ENCODE data around the gene PTPRT. TPM values are rescaled to one million over a fixed set of nuclear protein-coding genes. Genes with fewer than 3 reads are reported as not detected.

Gene PTPRT
- total and polyA plus RNA-seq, 4 donors, result 0.14 to 2.8 (median 0.40) TPM

DNA sequence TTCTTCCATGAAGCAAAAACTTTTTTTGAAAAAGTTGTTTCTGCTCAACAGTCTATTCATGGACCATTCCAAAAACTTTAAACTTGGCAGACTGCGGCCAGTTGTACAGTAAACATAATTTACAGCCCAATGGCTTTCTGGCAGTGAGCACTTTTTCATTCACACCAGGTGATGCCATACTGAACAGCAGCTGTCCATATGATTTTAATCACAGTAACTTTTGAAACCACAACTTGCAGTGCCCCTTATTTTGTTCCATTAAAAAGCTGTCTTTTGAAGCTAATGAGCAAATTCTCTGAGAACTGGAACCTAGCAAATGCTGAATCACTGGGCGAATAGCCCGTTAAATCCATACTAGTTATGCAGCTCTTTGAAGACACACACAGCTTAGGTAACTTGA is 576.6 kb downstream of the PTPRT start:
- no peak overlapping the region for H3K27ac ChIP-seq (ENCODE audit: low read depth in 1 of 2, low read length in 2 of 2)
- no peaks in the 10 kb centered on the region for H3K36me3 ChIP-seq (ENCODE audit: control insufficient read depth in 4 of 4, insufficient read depth in 3 of 4, low read depth in 1 of 4, low read length in 3 of 4)
- peaks cover 0 to 2% (median under 1%) of the 10 kb centered on the region in 4 donors for H3K9me3 ChIP-seq (ENCODE audit: control insufficient read depth in 4 of 4, low read length in 3 of 4)
- H3K9ac ChIP-seq (ENCODE audit: low read depth in 1 of 2, low read length in 2 of 2), result no peak overlapping the region
- H3K27me3 ChIP-seq (ENCODE audit: control insufficient read depth in 4 of 4, insufficient read depth in 4 of 4, low read length in 3 of 4), result no peaks in the 10 kb centered on the region
- TF ChIP-seq JUND (IDR thresholded peaks at IDR 0.05) (no peak), HNF4A (conservative IDR thresholded peaks at IDR 0.05) (no peak)
- TF ChIP-seq, protein P1, sequence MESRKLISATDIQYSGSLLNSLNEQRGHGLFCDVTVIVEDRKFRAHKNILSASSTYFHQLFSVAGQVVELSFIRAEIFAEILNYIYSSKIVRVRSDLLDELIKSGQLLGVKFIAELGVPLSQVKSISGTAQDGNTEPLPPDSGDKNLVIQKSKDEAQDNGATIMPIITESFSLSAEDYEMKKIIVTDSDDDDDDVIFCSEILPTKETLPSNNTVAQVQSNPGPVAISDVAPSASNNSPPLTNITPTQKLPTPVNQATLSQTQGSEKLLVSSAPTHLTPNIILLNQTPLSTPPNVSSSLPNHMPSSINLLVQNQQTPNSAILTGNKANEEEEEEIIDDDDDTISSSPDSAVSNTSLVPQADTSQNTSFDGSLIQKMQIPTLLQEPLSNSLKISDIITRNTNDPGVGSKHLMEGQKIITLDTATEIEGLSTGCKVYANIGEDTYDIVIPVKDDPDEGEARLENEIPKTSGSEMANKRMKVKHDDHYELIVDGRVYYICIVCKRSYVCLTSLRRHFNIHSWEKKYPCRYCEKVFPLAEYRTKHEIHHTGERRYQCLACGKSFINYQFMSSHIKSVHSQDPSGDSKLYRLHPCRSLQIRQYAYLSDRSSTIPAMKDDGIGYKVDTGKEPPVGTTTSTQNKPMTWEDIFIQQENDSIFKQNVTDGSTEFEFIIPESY (IDR thresholded peaks at IDR 0.05), result no peak
- TF ChIP-seq, protein P2, sequence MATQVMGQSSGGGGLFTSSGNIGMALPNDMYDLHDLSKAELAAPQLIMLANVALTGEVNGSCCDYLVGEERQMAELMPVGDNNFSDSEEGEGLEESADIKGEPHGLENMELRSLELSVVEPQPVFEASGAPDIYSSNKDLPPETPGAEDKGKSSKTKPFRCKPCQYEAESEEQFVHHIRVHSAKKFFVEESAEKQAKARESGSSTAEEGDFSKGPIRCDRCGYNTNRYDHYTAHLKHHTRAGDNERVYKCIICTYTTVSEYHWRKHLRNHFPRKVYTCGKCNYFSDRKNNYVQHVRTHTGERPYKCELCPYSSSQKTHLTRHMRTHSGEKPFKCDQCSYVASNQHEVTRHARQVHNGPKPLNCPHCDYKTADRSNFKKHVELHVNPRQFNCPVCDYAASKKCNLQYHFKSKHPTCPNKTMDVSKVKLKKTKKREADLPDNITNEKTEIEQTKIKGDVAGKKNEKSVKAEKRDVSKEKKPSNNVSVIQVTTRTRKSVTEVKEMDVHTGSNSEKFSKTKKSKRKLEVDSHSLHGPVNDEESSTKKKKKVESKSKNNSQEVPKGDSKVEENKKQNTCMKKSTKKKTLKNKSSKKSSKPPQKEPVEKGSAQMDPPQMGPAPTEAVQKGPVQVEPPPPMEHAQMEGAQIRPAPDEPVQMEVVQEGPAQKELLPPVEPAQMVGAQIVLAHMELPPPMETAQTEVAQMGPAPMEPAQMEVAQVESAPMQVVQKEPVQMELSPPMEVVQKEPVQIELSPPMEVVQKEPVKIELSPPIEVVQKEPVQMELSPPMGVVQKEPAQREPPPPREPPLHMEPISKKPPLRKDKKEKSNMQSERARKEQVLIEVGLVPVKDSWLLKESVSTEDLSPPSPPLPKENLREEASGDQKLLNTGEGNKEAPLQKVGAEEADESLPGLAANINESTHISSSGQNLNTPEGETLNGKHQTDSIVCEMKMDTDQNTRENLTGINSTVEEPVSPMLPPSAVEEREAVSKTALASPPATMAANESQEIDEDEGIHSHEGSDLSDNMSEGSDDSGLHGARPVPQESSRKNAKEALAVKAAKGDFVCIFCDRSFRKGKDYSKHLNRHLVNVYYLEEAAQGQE (IDR thresholded peaks at IDR 0.05), result no peak
- H3K4me1 ChIP-seq (ENCODE audit: control insufficient read depth in 4 of 4, insufficient read depth in 4 of 4, low read length in 3 of 4), result no peaks in the 10 kb centered on the region
- no peak overlapping the region for H3K4me3 ChIP-seq (ENCODE audit: low read depth in 1 of 3, low read length in 3 of 3)
- WGBS, result 82% methylated on average over 3 of the region's 3 CpGs
- DNase-seq (ENCODE audit: low spot score), result no peak

DNA sequence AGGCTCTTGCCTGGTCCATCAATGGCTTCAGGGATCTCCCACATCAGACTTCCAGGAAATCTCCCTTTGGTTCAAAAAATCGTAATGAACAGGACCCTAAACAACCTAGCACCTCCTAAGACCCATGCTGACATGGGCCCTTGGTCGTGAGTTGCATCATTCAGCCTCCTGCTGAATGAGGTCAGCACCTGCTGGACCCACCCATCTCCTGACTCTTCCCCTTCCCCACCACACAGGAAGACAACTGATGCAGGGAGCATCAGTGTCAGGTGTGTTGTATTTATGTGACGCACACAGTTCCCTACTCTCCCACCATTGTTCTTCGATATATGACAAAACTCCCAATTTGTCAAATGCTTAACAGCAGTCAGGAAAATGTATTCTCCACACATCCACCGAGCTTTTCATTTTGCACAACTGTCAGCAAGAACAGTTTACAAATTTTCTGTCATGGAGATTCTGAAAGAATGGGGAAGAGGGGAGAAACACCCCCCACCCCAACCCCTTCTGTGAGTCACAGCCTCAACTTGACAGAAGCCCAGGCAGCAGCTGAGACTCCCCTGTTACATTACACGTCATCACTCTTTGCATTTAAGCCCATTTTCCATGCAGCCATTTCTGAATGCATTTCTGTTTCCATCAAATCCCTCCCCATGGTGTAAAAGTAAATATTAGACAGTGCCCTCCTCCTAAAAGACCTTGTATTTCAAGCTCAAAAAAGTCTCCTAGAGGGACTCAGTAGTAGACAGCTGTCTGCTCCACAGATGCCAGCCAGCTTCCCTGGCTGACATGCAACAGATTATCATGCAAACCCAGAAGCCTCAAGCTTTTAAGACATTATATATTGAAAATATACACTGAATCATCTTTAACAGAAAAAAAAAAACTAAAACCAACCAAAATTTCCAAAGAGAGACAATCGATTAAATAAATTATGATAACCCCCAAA is 577.5 kb downstream of the PTPRT start:
- no peak overlapping the region for H3K9ac ChIP-seq (ENCODE audit: low read depth in 1 of 2, low read length in 2 of 2)
- H3K4me1 ChIP-seq (ENCODE audit: control insufficient read depth in 4 of 4, insufficient read depth in 4 of 4, low read length in 3 of 4), result no peaks in the 10 kb centered on the region
- no peak overlapping the region for H3K27ac ChIP-seq (ENCODE audit: low read depth in 1 of 2, low read length in 2 of 2)
- H3K36me3 ChIP-seq (ENCODE audit: control insufficient read depth in 4 of 4, insufficient read depth in 3 of 4, low read depth in 1 of 4, low read length in 3 of 4), result no peaks in the 10 kb centered on the region
- peaks cover 0 to 2% (median under 1%) of the 10 kb centered on the region in 4 donors for H3K9me3 ChIP-seq (ENCODE audit: control insufficient read depth in 4 of 4, low read length in 3 of 4)
- H3K27me3 ChIP-seq (ENCODE audit: control insufficient read depth in 4 of 4, insufficient read depth in 4 of 4, low read length in 3 of 4), result no peaks in the 10 kb centered on the region
- DNase-seq (ENCODE audit: low spot score), result no peak
- WGBS, result 73% methylated on average over 7 of the region's 7 CpGs
- no peak overlapping the region for H3K4me3 ChIP-seq (ENCODE audit: low read depth in 1 of 3, low read length in 3 of 3)
- TF ChIP-seq, protein P3, sequence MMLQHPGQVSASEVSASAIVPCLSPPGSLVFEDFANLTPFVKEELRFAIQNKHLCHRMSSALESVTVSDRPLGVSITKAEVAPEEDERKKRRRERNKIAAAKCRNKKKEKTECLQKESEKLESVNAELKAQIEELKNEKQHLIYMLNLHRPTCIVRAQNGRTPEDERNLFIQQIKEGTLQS (IDR thresholded peaks at IDR 0.05), result no peak
- TF ChIP-seq NR2F2 (IDR thresholded peaks at IDR 0.05) (no peak), HNF4A (conservative IDR thresholded peaks at IDR 0.05) (no peak), JUND (IDR thresholded peaks at IDR 0.05) (no peak), TAF1 (conservative IDR thresholded peaks at IDR 0.05) (no peak), FOXA1 (IDR thresholded peaks at IDR 0.05) (no peak), FOXA2 (IDR thresholded peaks at IDR 0.05) (no peak), HNF4G (IDR thresholded peaks at IDR 0.05) (no peak), GABPA (IDR thresholded peaks at IDR 0.05 in 1 of 2, conservative IDR thresholded peaks at IDR 0.05 in 1 of 2) (no peak), RXRA (IDR thresholded peaks at IDR 0.05) (no peak), SP1 (IDR thresholded peaks at IDR 0.05) (no peak), YY1 (IDR thresholded peaks at IDR 0.05) (no peak), EGR1 (IDR thresholded peaks at IDR 0.05; ENCODE audit: low read depth in 2 of 2) (no peak)
- TF ChIP-seq, protein P1 (IDR thresholded peaks at IDR 0.05), result no peak
- TF ChIP-seq, protein P4, sequence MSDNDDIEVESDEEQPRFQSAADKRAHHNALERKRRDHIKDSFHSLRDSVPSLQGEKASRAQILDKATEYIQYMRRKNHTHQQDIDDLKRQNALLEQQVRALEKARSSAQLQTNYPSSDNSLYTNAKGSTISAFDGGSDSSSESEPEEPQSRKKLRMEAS (IDR thresholded peaks at IDR 0.05), result no peak
- TF ChIP-seq, protein P5, sequence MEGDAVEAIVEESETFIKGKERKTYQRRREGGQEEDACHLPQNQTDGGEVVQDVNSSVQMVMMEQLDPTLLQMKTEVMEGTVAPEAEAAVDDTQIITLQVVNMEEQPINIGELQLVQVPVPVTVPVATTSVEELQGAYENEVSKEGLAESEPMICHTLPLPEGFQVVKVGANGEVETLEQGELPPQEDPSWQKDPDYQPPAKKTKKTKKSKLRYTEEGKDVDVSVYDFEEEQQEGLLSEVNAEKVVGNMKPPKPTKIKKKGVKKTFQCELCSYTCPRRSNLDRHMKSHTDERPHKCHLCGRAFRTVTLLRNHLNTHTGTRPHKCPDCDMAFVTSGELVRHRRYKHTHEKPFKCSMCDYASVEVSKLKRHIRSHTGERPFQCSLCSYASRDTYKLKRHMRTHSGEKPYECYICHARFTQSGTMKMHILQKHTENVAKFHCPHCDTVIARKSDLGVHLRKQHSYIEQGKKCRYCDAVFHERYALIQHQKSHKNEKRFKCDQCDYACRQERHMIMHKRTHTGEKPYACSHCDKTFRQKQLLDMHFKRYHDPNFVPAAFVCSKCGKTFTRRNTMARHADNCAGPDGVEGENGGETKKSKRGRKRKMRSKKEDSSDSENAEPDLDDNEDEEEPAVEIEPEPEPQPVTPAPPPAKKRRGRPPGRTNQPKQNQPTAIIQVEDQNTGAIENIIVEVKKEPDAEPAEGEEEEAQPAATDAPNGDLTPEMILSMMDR (IDR thresholded peaks at IDR 0.05; ENCODE audit: low read depth, low read length, missing input control), result no peak
- TF ChIP-seq, protein P2 (IDR thresholded peaks at IDR 0.05), result no peak

Measured in liver (tissue), 9 donors.